GM19395 (cell line): ENCODE data around the gene ROBO2.

ENCODE experiments used
- ATAC-seq: cut with Tn5 transposase; IDR thresholded peaks from one replicate; pipeline ENCODE4 v1.9.1; 2021; ENCODE audit warnings: mild to moderate bottlenecking, moderate library complexity; ENCODE audit not compliant: unreplicated experiment

ROBO2 gene

DNA sequence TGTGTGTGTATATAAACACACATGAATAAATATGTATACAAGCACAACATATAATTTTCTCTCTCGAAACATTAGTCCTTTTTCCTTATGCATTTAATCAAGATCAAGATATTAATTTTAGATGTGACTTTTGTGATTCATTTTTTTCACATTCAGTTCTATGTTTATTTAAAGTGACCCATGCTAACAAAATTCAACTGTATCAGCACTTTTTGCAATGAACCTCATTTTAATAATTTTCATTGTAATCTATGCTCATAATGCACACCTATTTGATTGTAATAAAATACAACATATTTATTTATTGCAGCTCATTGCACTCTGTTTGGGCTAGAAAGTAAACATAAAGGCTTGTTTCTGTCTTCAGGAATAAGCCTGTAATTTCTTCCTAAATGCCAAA lies 586.3 kb downstream of the ROBO2 start:
- ATAC-seq = no peak

DNA sequence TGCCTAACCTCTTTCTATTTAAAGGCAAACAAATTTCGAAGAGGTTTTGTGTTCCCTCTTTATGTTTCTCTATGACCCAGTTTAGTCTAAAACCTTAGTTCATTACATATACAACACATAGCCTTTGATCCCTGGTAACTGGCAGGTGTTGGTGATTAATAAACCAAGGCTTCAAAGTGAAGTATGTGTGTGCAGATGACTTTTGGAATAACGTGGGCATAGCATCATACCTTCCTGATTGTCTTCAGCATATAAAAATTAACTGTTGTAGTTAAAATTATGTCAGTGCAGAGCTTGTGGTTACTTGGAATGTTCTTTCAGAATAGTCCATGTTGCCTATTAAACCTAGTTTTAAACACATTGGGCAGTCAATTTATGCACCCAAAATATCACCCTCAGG lies 608.3 kb downstream of the ROBO2 start:
- ATAC-seq = no peak

DNA sequence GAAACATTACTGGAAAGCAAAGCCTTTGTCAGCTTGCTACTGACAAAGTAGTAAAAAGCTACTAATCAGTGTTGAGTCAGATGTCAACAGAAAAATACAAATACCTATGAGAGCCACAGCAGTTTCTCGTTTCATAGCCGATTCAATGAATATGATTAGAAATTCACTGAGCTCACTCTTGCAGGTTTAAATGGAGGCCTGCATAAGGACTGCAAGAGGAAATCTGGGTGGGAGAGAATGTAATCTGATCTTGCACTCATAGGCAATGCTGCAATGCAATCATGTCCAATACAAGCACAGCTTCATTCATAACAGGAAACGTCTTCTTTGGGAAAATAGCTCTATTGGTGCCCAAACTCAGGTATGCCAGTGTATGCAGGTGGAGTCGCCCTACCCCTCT lies 608.8 kb downstream of the ROBO2 start:
- no peak for ATAC-seq

DNA sequence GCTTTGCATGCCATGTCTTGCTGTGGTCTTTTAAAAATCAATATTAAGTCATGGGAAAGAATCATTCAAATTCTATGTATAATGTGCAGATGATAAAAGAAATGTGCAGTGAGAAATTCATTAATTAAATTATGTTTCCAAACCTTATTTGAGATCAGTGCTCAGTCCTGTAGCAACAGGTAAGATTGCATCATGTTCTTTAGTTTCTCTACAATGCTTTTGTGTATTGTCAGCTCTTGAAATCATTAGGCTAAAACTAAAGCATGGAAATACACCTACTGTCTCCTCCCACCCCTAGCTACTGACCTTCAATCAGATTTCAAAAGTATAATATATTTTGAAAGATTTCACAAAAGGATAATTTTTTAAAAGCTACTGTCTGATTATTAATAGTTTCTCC lies 612.7 kb downstream of the ROBO2 start:
- ATAC-seq = no peak

DNA sequence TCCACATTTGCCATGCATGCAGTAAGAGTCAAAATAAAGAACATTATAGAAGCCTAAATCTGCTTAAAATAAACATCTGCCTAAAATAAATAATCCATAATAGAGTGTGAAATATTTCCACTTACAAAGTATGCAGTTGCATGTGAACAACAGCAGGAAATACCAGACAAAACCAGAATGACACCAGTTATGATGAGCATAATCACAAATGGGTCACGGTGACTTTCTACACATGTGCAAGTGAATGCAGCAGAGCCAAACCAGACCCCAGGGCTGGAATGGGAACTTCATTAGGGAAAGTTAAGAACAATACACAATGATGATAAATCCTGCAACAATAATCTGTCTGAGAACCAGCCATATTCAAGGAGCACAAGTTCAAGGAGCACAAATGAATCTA lies 615.5 kb downstream of the ROBO2 start:
- ATAC-seq = no peak

DNA sequence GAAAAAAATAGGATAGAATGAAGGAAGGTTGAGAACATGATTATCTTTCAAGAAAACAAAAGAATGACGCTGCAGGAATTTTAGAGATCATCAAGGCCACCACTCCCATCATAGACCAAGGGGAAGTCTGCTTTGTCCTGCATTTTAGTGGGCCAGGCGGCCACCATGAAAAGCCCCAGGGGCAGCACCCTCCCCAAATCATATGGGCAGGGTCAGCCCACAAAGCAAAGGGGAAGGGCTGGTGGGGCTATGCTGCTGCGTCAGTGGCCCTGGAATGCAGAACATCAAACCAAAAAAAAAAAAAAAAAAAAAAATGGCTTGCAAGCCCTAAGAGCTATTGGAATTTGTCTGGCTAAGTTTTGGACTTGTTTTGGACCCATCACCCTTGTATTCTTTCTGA lies 620.8 kb downstream of the ROBO2 start:
- no peak for ATAC-seq

DNA sequence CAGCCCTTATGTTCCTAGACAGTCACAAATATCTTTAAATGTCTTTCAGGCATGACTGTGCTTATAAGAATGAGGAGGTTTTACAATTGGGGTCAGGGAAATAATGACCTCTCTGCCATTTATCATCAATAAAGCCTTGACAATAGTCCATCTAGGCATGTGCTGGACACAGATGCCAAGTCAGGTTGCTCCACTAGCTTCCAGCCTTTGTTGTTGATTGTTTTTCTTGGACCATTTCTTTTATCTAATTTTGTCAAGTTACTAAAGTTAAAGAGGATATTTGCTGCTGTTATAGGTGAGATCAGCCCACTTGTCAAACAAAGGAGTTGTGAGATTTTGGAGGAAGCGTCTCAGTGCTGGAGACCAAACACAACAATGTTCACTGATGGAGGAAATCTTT lies 628.0 kb downstream of the ROBO2 start:
- ATAC-seq = no peak

DNA sequence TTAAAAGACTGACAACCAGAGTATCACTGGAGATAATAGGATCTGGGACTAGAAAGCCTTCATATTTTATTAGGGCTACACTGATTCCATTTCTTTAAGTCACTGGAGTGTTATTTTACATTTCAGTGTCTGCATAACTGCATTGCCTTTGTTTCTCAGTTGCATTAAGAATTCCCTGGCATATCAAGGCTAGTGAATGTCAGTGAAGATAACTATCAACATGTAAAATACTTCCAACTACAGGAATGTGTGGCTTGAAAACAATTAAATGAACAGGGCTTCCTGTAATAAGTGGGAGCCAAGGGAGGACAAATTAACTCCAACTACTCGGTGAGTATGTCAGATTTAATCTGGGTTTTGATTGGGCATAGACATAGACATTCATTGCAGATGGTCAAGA lies 628.5 kb downstream of the ROBO2 start:
- no peak for ATAC-seq

DNA sequence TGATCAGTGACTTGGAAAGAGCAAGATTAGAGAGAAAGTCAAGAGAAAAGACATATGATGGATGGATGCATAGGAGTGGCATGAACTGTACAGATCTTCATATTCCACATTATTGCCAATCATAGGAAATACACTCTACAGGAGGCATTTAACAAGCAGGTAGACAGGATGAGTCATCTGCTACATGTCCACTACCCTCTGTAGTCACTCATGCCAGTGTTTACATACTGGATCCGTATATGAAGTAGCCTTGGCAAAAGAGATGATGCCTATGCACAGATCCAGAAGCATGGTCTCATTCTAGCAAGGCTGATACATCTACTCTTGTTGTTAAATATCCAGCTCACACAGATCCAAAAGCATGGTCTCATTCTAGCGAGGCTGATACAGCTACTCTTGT lies 632.1 kb downstream of the ROBO2 start:
- no peak for ATAC-seq

DNA sequence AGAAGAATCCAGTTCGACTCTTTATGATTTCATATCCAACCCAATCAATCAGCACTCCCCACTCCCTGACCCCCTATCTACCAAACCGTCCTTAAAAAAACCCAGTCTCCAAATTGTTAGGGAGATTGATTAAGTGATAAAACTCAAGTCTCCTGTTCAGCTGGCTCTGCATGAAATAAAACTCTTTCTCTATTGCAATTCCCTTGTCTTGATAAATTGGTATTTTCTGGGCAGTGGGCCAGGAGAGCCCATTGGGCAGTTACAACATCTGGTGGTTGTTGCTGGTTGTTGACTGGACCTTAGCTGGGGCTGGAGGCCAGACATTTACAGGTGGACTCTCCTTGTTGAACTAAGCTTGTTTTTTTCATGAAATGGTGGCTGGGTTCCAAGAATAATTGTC lies 642.3 kb downstream of the ROBO2 start:
- no peak for ATAC-seq

DNA sequence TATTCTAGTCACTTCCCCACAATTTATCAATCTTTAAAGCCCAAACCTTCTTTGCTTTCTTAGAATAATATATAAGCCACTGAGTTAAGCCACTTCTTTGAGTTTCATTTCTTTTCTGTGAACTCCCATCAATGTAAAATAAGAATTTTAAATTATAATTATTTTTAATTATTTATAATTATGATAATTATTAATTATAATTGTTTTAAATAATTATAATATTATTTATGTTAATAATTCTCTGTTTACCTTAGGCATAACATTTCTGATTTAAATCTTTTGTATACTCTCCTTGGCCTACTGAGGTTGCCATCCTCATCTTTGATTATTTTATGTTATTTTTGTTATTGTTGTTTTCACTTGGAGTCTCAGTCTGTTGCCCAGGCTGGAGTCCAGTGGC lies 644.2 kb downstream of the ROBO2 start:
- no peak for ATAC-seq

DNA sequence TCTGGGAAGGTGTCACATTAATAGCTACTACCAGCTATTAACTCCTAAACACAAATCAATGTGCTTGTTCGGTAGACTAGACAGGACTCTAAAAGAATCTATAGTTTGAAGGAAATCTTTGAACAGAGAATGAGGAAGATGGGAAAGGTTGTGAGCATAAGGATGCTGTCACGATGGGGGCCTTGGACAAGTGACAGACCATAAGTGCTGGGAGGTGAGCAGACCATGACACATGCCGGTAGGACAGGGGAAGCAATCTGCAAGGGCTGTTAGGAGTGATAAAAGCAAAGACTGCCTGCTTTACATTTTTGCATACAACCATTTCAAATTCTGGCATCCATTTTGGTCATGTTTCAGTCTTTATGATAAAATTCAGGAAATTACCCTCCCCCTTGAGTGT lies 645.8 kb downstream of the ROBO2 start:
- ATAC-seq = no peak

DNA sequence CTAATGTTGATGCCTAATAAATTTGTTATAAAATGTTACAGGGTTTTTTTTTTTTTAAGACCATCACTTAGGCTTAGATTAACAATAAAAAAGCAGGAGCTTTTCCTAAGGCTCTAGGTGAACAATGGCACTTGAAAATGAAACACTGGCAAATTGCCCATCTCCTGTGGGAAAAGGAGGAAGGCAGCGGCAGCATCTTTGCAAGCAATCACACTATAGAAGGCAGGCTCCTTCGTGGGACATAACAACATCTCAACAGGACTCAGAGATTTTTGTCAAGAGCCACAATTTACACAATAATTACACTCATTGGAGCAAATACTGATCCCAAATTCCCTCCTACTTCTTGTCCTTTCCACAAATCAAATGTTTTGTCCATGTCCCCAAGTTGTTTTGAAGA lies 646.7 kb downstream of the ROBO2 start:
- ATAC-seq = no peak

DNA sequence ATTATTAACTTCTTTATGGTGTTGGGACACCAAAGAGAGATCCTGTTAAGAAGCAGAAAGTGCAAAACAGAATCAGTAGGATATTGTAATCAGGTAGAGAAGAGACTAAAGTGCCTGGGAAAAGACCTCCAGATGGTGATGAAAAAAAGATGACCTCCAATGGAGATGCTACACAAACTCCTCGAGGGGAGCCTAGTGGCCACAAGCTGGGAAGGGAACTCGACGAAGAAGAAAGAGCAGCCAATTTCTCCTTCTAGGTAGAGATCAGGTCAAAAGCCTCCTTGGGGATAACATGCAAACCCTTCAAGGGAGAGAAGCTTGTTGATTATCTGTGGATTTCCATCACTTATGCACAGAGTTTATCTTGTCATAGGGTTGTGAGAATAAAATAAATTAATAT lies 647.6 kb downstream of the ROBO2 start:
- ATAC-seq = no peak

DNA sequence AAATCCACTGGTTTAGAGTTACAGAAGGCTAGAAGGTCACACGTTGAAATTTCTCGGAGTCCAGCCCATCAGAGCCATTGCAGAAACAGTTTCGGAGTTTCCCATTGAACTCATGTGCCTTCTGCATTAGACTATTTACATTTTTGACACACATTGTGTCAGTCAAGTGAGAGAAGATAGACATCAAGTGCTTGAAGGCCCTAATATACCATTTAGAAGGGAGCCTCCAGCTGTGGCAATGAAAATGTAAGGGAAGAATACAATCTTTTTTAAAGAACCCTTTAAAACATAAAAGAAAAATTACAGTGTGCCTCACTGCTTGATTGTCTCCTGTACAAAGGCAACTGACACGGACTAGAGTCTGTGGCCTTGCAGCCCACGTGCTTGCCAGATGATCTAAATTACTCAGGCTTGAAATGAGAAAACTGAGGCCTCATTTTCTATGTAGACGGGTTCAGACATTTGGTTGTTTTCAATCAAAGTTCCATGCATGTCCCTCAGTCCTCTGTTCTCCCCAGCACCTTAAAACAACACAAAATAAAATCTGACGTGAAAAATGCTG lies 650.5 kb downstream of the ROBO2 start:
- no peak for ATAC-seq

DNA sequence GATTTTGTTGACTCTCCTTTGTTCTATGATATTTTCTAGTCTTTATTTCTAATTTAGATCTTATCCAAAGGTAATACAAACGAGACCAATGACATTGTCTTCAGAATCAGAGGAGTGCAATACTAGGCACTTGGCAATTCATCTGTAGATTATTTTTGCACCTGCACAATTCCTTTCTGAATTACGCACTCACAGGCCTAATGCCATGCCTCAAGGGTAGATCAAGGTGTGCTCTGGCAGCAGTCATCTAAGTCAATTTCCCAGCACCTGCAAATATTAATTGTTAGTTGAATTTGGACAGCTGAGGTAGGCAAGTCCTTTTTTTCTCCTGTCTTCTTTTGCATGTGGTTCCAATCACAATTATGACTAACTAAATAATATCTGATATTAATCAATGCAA lies 653.2 kb downstream of the ROBO2 start:
- ATAC-seq = no peak

DNA sequence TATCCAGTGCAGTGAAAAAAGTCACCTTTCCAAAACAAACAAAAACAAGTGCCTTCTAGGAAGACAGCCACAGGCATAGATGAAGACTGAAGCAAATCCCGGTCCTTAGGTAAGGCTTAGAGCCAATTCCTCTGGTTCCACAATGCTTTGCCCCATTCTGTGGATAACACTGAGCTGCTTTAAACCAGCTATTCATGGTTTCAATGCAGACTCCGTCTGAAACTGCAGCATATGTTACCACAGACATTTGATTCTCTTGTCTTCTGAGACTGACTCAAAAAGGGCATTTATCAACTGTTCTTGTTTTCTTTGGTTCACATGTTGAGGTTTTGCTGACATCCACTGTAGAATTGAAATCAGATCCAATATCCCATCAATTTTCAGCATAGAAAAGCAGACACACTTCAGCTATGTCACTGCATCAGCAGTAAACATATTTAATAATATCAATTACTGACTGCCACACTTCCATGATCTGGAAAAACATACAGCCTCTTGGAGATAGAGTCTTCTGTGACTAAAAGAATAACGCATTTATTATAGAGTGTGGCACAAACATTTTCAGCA lies 659.3 kb downstream of the ROBO2 start:
- no peak for ATAC-seq
